ENCODE measurements around the gene CRAT.

Gene CRAT

GRCh38 chr9:129110740-129111527 is at the start of gene CRAT, which contains the start of gene PTPA:
Gene CRAT, minus strand, starts transcription at chr9:129110793. Its CDS starts 284 bp downstream, at chr9:129110509.
Gene PTPA, plus strand, starts transcription at chr9:129111415. Its CDS starts 186 bp downstream, at chr9:129111601.
- DNase-seq (ENCODE audit: low read depth in 2 of 2) = peak; percentile 92 to 97

GRCh38 chr9:129156163-129156562 is 45.6 kb upstream of the CRAT start:
- DNase-seq (ENCODE audit: low read depth in 2 of 2) = no peak

- DNase-seq (ENCODE audit: low read depth in 2 of 2) = no peak
Measured at GRCh38 chr9:129154866-129155477, 44.4 kb upstream of the CRAT start.

- no peak for DNase-seq (ENCODE audit: low read depth in 2 of 2)
Measured at GRCh38 chr9:129151469-129151868, 40.9 kb upstream of the CRAT start.

- no peak for DNase-seq (ENCODE audit: low read depth in 2 of 2)
Measured at GRCh38 chr9:129150672-129151211, 40.1 kb upstream of the CRAT start.

DNA sequence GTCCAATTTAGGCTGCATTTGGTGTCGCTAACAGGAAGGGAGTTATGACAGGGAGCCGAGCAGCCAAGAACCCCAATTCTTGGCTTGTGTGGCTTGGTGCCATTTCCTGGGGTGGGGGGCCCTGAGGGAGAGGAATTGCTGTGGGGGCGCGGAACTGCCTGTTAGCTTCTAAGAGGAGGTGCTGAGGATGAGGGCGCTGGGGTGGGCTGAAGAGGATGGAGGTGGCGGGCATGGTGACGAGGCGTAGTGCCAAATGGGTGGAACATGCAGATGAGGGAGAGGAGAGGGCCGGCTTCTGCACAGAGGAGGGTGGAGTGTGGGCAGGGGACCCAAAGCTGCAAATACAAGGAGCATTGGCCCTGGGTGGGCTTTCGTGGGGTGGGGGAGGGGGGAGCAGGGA is 39.5 kb upstream of the CRAT start:
- DNase-seq (ENCODE audit: low read depth in 2 of 2) = no peak

DNA sequence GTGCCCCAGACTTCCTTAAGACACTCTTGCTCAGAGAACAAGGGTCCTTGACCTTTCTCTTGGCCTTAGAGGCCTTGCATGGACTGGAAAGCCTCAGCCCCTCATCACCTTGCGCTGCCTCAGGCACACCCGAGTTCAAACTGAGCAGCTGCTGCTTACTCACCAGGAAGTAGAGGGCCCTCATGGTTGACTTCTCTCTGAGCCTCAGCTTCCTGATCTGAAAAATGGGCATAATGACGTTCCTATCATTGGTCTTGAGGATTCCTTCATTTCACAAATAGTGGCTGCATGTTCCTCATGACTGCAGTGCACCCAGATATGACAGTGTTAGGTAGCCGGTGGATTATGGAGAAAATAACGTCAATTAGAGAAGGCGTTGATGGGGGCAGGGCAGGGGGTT is 38.8 kb upstream of the CRAT start:
- no peak for DNase-seq (ENCODE audit: low read depth in 2 of 2)

DNA sequence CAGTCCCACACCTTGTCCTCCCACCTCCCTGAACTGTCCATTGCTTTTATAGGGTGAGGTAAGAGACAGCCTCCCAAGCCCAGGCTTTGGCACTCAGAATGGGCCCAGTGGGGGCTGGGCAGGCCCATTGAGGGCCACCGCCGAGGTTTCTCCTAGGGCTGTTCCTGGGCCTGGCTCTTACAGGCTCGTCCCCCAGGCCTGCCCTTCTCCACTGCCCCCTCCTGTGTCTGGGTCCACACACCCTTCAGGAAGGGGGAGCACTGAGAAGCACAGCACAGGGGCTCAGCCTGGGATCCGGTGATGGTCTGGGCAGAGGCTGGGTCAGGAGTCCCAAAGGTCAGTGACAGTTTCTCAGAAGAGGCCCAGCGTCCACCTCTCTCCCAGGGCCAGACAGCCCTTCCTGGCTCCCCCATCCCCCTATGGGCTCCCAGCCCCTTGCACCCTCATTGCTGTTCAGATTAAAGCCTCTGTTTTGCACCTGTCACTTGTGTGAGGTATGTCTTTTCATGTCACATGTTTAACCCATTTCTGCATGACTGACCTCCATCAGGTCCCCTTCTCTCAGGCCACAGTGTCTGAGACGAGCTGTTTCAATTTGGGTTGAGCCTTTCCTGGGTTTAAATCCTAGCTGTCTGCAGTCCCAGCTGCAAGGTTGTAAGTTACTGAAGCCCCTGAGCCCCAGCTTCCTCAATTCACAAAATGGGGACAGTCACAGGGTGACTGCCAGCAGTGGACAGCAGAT is 38.0 kb upstream of the CRAT start:
- no peak for DNase-seq (ENCODE audit: low read depth in 2 of 2)

DNA sequence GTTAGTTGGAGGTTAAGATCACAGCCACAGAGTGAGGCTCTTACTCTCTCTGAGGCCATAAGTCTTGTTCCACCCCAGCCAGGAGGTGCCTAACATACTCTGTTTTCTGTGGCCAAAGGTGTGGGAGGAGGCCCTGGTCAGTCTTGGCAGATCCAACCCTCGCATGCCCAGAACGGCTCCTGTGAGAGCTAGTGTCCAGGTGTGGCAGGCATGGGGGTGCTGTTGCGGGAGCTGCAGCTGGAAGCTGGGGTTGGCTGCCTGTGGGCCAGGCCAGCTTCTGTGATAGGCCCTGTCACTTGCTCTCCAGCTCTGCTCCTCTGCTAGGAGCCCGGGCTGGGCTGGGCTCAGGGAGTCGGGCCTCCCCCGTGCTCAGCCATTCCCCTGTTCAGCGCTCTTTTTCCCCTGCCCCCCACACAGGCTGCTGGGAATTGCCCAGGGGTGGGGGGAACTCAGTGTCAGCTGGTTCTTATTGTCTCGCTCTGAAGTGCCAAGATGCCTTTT is 35.9 kb upstream of the CRAT start:
- DNase-seq (ENCODE audit: low read depth in 2 of 2) = no peak

DNA sequence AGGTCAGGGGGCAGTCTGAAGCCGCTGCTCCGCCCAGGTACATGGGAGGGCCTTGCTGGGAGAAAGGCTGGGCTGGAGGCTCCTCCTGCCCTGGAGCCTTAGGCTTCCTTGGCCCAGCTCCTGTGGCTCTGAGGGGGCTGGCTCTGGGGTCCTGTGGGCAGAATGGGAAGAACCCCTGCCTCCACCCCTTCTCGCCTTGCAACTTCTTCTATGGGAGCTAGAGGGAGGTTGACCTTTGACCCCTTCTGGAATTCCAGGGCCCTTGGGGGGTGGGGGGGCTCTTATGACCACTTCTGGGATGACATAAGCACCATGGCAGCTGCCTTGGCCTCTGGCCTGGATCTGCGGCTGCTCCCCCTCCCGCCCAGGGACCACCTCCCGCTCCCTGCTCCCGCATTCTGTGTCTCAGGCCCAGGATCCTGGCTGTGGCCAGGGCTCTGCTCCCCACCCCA is 35.3 kb upstream of the CRAT start:
- no peak for DNase-seq (ENCODE audit: low read depth in 2 of 2)

DNA sequence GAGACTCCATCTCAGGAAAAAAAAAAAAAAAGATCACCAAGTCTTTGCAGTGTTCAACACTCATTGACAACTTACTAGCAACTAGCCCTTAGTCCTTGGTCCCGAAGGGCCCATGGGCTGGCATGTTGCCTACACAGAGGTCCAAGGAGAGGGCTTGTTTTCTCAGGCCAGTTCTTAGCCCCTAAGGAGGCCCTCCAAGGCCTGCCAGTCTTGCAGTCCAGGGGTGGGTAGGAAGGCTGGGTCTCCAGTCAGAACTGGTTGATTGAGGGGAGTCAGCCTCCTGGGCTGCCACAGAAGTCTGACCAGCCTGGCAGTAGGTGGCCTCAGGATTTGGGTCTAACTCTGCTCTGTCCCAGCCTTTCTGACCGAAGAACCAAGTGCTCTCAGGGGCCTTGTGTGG is 34.7 kb upstream of the CRAT start:
- DNase-seq (ENCODE audit: low read depth in 2 of 2) = no peak

GRCh38 chr9:129143031-129143927 is 32.7 kb upstream of the CRAT start:
- DNase-seq (ENCODE audit: low read depth in 2 of 2) = peak; percentile 38 to 61

GRCh38 chr9:129142138-129142935 is 31.7 kb upstream of the CRAT start:
- no peak for DNase-seq (ENCODE audit: low read depth in 2 of 2)

DNA sequence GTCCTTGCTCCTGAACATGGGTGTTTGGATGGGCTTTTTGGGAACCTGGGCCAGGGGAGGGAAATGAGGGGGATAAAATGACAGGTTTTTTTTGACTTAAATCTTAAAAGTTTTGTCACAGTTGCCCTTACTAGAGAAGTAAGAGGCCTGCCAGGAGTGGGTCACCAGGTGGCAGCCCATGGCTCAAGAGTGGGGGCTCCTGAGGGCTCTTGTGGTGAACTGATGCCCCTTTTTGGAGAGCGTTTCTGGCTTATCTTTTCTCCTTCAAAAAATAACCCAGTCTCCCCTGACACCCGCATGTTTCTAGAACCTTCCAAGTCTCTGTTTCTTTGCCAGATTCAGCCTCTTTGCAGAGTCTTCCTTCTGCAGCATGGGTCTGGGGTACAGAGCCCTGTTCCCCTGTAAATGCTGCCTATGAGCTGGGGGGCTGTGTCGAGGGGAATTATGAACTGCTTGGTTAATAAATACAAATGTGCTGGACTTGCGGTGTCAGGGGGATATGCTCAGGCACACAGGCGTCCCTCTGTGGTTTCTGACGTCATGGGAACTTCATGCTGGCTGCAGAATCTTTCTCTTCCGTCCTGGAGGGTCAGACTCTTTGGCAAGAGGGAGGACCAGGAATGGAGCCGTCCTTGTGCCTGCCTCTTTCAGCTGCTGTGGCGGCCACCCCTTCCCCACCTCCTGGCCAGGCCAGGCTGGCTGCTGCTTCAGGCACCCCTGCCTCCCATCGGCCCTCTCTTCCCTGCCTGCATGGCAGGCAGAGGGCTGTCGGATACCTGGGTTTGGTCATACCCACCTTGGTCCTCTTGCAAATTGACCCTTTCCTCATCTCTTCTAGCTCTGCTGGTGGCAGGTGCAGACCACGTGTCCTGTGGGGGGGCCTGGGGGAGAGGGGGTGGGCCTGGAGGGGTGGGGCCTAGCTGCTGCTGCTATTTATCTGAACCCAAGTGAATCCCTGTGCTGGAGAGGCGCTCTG is 30.8 kb upstream of the CRAT start:
- no peak for DNase-seq (ENCODE audit: low read depth in 2 of 2)

DNA sequence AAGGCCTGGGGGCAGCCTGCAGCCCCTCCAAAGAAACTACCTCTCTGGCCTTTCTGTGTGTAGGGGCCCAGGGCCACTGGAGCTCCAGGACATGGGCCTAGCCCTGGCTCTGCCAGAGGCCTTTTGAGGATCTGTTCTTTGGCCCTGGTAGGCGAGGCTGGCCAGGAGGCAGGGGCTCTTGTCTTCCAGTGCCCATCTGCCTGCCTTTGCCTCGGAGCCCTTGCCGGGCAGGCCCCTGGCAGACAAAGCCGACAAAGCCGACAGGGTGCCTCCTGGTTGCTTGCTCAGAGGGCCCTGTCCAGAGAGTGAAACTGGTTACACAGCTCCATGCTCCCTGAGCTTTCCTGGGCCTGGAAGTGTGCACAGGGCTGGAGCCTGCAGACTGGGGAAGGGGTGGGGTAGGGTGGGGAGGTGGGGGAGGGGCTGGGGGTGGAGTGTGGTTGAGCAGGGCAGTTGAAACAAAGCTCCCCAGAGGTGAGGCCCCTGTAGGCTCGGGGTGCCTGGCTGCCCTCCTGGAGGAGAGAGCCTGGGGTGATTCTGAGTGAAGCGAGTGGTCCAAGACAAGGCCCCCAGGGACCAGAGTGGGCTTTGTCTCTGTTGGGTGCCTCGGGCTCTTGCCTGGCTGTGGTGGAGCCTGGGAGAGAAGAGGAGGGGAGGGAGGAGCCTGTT is 29.9 kb upstream of the CRAT start:
- peak in 1 of 2 donors; percentile 10 for DNase-seq (ENCODE audit: low read depth in 2 of 2)

GRCh38 chr9:129139993-129140396 is 29.4 kb upstream of the CRAT start:
- DNase-seq (ENCODE audit: low read depth in 2 of 2) = peak; percentile 75

DNA sequence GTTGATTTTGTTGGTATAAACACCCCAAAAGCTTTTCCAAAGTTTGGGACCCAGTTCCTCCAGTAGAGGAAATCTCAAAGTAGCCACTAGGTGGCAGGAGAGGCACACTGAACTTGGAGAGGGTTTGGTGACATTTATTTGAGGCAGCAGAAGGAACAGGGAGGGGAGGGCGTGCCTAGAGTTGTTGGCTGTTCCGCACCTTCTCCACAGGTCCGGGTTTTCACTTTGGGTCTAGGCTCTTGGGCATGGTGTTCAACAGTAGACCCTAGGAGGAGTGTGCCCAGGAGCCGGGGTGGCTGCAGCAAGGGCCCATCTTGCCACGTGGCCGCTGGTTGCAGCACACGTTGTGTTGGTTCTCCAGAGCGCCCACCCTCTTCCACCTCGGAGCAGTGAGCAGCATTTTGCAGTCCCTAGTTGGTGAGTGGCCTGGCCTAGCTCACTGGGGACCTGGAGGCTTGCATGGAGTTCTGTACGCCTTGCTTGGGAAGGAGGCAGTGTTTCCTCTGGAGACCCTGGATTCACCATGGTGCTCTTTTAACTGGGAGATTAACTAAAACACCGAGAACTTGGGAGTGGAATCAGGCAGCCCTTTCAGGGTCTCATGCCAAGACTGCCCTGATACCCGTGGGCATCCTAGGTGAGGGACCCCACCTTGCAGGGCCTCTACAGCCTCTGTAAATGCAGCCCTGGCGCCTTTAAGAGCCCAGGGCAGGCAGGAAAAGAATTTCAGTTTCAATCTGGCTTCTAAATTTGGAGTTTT is 28.8 kb upstream of the CRAT start:
- peak; percentile 56 to 65 for DNase-seq (ENCODE audit: low read depth in 2 of 2)
